Measurements from ENCODE around the gene ZBP1. TPM values are rescaled to one million over a fixed set of nuclear protein-coding genes. Genes with fewer than 3 reads are reported as not detected.

ZBP1 gene
- total and polyA plus RNA-seq, 10 of the 15 experiments (the other 5 are each of a cell fraction or from before 2014, with no cell fraction given): 0.93 to 10.6 (median 4.8) TPM

- POLR2A ChIA-PET: no interaction called here
Observed at GRCh38 chr20:57598491-57598890, 21.7 kb downstream of the ZBP1 start.

More at GRCh38 chr20:57598491-57598890, 21.7 kb downstream of the ZBP1 start:
- intact Hi-C loops (cut with micrococcal nuclease; ENCODE audit: unreplicated experiment) (no loop called here), in situ Hi-C loops (cut with MboI) (loop anchor here (10.0 kb wide), 1 partner anchor 586 kb away; no protein-coding TSS in a partner anchor)
- WGBS (ENCODE audit: insufficient coverage, insufficient replicate concordance, low lambda C conversion rate, missing lambda C conversion rate): 64% methylated on average over 5 of the region's 5 CpGs
- SMC1A ChIA-PET (ENCODE audit: uncharacterized antibody, unreplicated experiment): interaction anchor here (1.0 to 1.8 kb wide), 3 partner anchors 55 to 489 kb away, joined by 3 to 4 read pairs (median 4); no protein-coding TSS in a partner anchor
- H3K27ac ChIP-seq (ENCODE audit: control insufficient read depth, insufficient read depth): no peak overlapping the region
- no peak overlapping the region for H3K4me2 ChIP-seq (ENCODE audit: control insufficient read depth, insufficient read depth)
- RAD21 ChIA-PET (ENCODE audit: unreplicated experiment): interaction anchor here (0.5 to 3.1 kb wide), 3 partner anchors 21 to 581 kb away, joined by 4 to 14 read pairs (median 4); partner anchors contain the start of gene ZBP1
- DNase-seq (ENCODE audit: low read depth, low spot score): no peak
- no peak for TF ChIP-seq ASH2L (IDR thresholded peaks at IDR 0.05; ENCODE audit: borderline replicate concordance, low read depth)
- TF ChIP-seq CBX5 (IDR thresholded peaks at IDR 0.05; ENCODE audit: low read depth): no peak
- no peak for TF ChIP-seq LARP7 (IDR thresholded peaks at IDR 0.05)
- TF ChIP-seq FOS (IDR thresholded peaks at IDR 0.05; ENCODE audit: borderline replicate concordance, extremely low read depth, insufficient read length): no peak
- TF ChIP-seq HDAC2 (IDR thresholded peaks at IDR 0.05): no peak
- TF ChIP-seq POLR2AphosphoS5 (IDR thresholded peaks at IDR 0.05; ENCODE audit: low read length): no peak
- TF ChIP-seq HDGF (IDR thresholded peaks at IDR 0.05): no peak
- no peak for TF ChIP-seq SREBF1 (IDR thresholded peaks at IDR 0.05; ENCODE audit: low read length)
- TF ChIP-seq WRNIP1 (IDR thresholded peaks at IDR 0.05; ENCODE audit: borderline replicate concordance, low read depth, low read length): no peak
- no peak for TF ChIP-seq DPF2 (IDR thresholded peaks at IDR 0.05)
- no peak for TF ChIP-seq USF1 (IDR thresholded peaks at IDR 0.05; ENCODE audit: borderline replicate concordance, extremely low read length, insufficient read depth, low read depth, low read length)
- TF ChIP-seq RBBP5 (conservative IDR thresholded peaks at IDR 0.05): no peak
- no peak for TF ChIP-seq CHD2 (IDR thresholded peaks at IDR 0.05; ENCODE audit: borderline replicate concordance, low read depth, low read length)
- no peak for TF ChIP-seq JUND (IDR thresholded peaks at IDR 0.05; ENCODE audit: low read depth, low read length)
- no peak for TF ChIP-seq POLR2A (IDR thresholded peaks at IDR 0.05; ENCODE audit: low read depth, low read length)
- TF ChIP-seq NRF1 (conservative IDR thresholded peaks at IDR 0.05; ENCODE audit: low read depth, low read length): no peak
- no peak for TF ChIP-seq REST (IDR thresholded peaks at IDR 0.05; ENCODE audit: low read depth, low read length)
- no peak for TF ChIP-seq ELK1 (IDR thresholded peaks at IDR 0.05; ENCODE audit: low read depth, low read length)
- H3K79me2 ChIP-seq (ENCODE audit: control insufficient read depth, insufficient read depth, low read length): no peaks in the 10 kb centered on the region
- no peak overlapping the region for H3K4me3 ChIP-seq
- no peak for ATAC-seq
- H3K36me3 ChIP-seq (ENCODE audit: control insufficient read depth in 2 of 2, insufficient read depth in 2 of 2, low read length in 1 of 2): no peaks in the 10 kb centered on the region
- no peaks in the 10 kb centered on the region for H4K20me1 ChIP-seq (ENCODE audit: control insufficient read depth, insufficient read depth)
- no peak for FAIRE-seq
- peaks cover 4% of the 10 kb centered on the region for H3K4me1 ChIP-seq (ENCODE audit: control insufficient read depth, insufficient read depth, low read length)
- no peaks in the 10 kb centered on the region; a peak in 1 of 4 replicates for H3K27me3 ChIP-seq (replicated peaks in 1 of 2; ENCODE audit: control insufficient read depth in 2 of 2, insufficient read depth in 2 of 2, low read length in 1 of 2)
- H3K9me3 ChIP-seq (replicated peaks; ENCODE audit: control insufficient read depth, insufficient read depth, low read length): no peaks in the 10 kb centered on the region; the same call in 2 of the 3 replicates
- BruUV-seq (replicated peaks): no TSS peak
- H2AFZ ChIP-seq (ENCODE audit: control insufficient read depth, low read depth, low read length): no peak overlapping the region
- CTCF ChIA-PET: interaction anchor here (0.7 to 4.1 kb wide), 6 partner anchors 56 to 583 kb away, joined by 3 to 20 read pairs (median 4); no protein-coding TSS in a partner anchor
- no peak overlapping the region for H3K9ac ChIP-seq (ENCODE audit: control insufficient read depth, insufficient read depth, low read length)
